ENCODE results near the gene APRT.

GRCh38 chr16:88833086-88833485 lies 21.4 kb upstream of the APRT start:
- TF ChIP-seq, protein P1, sequence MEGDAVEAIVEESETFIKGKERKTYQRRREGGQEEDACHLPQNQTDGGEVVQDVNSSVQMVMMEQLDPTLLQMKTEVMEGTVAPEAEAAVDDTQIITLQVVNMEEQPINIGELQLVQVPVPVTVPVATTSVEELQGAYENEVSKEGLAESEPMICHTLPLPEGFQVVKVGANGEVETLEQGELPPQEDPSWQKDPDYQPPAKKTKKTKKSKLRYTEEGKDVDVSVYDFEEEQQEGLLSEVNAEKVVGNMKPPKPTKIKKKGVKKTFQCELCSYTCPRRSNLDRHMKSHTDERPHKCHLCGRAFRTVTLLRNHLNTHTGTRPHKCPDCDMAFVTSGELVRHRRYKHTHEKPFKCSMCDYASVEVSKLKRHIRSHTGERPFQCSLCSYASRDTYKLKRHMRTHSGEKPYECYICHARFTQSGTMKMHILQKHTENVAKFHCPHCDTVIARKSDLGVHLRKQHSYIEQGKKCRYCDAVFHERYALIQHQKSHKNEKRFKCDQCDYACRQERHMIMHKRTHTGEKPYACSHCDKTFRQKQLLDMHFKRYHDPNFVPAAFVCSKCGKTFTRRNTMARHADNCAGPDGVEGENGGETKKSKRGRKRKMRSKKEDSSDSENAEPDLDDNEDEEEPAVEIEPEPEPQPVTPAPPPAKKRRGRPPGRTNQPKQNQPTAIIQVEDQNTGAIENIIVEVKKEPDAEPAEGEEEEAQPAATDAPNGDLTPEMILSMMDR (IDR thresholded peaks at IDR 0.05) = no peak
- no peak for TF ChIP-seq POLR2A (IDR thresholded peaks at IDR 0.05)

All from uterus (tissue), 2 donors.